Left kidney (tissue), 8 donors: ENCODE measurements around the gene HTR4. TPM values are rescaled to one million over a fixed set of nuclear protein-coding genes. Genes with fewer than 3 reads are reported as not detected.
"Not testable (repeated sequence)": the region's sequence is repeated elsewhere in the genome, so short reads cannot be mapped to it uniquely, and the experiment has no call there.

Source experiments
- DNase-seq: peaks from one replicate; pipeline ENCODE4 v3.0.0-alpha.2; 2013
- long read RNA-seq, 8 donors: transcript quantifications; one replicate each; lab custom pipeline, GENCODE V29; 2026
- polyA plus RNA-seq: library from polyadenylated mRNA; unstranded; fragments of 120-200 nt; gene quantifications from one replicate; pipeline ENCODE4 v1.2.1, GENCODE V29; 2013; ENCODE audit not compliant: insufficient read length

Gene HTR4, protein sequence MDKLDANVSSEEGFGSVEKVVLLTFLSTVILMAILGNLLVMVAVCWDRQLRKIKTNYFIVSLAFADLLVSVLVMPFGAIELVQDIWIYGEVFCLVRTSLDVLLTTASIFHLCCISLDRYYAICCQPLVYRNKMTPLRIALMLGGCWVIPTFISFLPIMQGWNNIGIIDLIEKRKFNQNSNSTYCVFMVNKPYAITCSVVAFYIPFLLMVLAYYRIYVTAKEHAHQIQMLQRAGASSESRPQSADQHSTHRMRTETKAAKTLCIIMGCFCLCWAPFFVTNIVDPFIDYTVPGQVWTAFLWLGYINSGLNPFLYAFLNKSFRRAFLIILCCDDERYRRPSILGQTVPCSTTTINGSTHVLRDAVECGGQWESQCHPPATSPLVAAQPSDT
- polyA plus RNA-seq, result not detected
- long read RNA-seq, donor 1, result 0 reads
- long read RNA-seq, donor 2, result 0 reads
- long read RNA-seq, donor 3, result 0 reads
- long read RNA-seq, donor 4, result 0 reads
- long read RNA-seq, donor 5, result 0 reads
- long read RNA-seq, donor 6, result 0 reads
- long read RNA-seq, donor 7, result 0 reads
- long read RNA-seq, donor 8, result 0 reads

DNA sequence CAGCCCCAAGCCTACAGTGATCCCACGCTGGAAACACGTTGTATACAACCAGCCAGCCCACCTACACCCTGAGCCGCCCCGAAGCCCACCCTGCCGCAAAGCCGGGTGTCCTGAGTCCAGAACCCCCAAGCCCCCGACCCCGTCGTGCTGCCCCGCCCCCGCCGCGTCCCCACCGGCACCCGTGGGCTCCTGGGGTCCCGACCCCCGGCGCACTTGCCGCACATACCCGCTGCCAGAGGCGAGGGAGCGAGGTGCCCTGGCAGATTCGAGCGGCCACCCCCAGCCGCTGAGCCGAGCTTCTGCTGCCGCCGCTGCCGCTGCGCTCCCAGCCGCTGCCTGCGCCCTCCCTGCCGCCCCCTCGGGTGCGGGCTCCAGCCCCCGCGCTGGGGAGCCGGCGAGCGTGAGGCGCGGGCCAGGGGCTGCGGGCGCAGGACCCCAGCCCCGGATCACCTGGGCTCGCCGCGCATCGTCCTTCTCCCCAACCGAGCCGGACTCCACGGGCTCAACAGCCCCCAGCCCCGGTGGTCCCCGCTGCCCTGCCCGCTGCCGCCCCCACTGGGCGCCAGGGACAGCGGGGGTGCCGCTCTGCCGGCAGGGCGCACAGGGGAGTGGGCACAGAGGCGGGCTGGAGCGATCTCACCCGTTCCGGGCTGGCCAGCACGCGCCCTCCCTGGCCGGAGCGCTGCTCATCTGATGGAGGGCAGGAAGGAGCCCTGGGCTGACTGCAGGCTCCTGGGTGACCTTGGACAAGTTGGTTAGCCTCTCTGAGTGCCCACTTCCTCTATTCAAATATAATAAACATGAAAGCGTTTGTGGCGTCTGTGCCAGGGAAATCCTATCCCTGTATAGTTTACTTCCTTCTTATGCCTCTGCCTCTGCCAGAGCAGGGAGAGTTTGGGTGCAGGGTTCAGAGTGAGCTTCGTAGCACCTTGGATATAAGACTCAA is at the start of gene HTR4:
Gene HTR4, minus strand, starts transcription at position 692 of the 946 bp plus-strand sequence. CDS start 17,513 bp downstream, outside the sequence.
- no peak for DNase-seq

DNA sequence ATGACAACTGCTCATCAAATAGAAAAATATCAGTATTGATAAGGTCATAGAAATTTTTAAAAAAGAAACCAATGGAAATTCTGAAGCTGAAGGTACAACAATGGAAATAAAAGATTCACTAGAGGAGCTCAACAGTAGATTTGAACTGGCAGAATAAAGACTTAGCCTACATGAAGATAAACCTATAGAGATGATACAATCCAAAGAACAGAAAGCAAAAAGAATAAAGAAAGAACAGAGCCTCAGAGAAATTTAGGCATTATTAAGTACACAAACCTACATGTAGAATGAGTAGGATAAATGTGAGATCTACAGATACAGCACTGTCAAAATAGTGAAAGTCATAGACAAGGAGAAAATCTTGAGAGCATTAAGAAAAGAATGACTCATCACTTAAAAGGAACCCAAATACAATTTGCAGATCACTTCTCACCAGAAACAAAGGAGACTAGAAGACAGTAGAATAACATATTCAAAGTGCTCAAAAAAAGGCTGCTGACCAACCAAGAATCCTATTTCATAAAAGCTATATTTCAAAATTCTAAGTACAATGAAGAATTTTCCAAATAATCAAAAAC is 47.8 kb upstream of the HTR4 start:
- no peak for DNase-seq

DNA sequence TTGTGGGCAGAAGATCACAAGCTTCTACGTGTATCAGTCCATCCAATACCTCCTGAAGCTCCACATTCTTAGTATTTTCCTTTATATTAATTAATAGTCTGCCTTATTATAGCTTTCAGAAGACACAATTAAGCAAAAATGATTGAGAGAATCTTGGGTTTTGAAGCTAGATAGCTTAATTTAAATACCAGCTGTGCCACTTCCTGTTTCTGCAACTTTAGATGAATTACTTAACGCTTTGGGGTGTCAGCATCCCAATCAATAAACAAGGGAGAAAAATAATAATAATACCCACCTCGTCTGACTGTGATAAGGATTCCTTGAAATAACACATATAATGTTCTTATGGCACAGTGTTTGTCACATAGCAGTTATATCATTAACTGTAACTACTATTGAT is 44.7 kb upstream of the HTR4 start:
- no peak for DNase-seq

GRCh38 chr5:148697809-148698196 is 43.5 kb upstream of the HTR4 start:
- no peak for DNase-seq

- no peak for DNase-seq
Measured at GRCh38 chr5:148697180-148697808, 43.0 kb upstream of the HTR4 start.

- DNase-seq, result no peak
Measured at GRCh38 chr5:148696187-148697036, 42.1 kb upstream of the HTR4 start.

- DNase-seq, result no peak
Measured at GRCh38 chr5:148690945-148691344, 36.6 kb upstream of the HTR4 start.

DNA sequence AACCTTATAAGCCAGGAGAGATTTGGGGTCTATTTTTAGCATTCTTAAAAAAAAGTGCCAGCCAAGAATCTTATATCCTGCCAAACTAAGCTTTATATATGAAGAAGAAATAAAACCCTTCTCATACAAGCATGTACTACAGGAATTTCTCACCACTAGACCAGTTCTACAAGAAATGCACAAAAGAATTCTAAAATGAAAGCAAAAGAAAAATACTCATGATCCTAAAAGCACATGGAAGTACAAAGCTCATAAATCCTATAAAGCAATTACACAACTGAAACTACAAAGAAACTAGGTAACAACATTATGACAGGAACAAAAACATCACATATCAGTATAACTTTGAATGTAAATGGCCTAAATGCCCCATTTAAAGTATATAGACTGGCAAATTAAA is 34.5 kb upstream of the HTR4 start:
- no peak for DNase-seq

GRCh38 chr5:148687871-148688270 is 33.5 kb upstream of the HTR4 start:
- DNase-seq, result no peak

DNA sequence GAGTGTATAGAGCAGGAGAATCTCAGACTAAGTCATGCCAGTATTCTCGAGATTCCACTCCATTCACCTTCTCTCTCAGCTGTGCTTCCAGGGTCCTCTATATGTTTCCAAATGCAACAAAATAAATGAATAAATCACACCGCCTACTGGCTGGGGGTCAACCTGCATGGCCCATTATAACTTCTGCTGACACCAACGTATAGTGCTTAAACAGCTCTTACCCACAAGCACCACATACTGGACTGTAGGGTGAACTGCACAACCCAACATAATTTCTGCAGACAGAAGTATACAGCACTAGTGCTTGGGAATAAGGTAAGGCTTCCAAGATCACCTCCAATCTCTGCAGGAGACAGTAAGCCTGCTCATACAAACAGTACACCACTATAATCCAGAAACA is 33.1 kb upstream of the HTR4 start:
- DNase-seq, result no peak

- no peak for DNase-seq
Measured at GRCh38 chr5:148686660-148687059, 32.3 kb upstream of the HTR4 start.

DNA sequence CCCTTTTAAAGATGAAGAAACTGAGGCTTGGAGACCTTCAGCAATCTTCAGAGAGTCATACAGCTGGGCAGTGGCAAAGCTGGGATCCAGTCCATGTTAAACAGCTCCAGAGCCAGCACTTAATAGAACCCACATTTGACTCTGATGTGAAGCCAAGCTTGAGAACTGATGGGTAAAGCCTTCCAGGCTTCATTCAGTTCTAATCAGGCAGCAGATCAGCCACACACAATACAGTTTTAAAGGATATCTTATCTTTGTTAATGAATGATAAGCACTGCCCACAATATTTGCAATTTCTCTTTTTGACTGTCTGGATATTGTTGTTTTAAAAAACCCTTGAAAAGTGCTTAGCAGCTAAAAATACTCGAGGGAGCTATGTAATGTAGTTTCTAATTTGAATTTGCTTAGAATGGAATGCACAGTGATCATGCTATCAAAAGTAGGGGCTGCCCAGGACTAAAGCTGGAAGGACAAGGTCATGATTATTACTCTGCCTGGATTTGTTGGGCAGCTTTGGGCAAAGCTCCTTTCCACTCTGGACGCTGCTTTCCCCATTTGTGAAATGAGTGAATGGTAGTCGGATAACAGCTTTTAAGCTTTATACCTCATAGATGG is 31.3 kb upstream of the HTR4 start:
- DNase-seq, result no peak

DNA sequence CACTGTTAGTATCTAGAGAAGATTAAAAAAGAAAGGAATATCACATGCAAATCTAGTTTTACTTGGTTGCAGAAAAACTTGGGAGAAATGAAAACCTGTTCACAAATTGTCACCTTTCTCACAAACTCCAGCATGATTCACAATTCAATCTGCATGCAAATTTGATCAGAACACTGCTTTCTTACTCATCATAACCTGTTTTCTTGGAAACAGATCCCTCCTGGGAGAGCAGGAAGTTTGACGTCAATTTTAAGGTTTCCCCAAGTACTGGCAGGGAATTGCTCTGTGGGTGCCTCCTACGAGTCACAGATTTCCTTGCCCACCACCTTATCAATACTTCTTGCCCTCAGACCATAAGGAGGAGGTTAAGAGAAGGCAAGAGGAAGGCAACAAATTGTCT is 30.2 kb upstream of the HTR4 start:
- no peak for DNase-seq

GRCh38 chr5:148683651-148684050 is 29.3 kb upstream of the HTR4 start:
- no peak for DNase-seq

DNA sequence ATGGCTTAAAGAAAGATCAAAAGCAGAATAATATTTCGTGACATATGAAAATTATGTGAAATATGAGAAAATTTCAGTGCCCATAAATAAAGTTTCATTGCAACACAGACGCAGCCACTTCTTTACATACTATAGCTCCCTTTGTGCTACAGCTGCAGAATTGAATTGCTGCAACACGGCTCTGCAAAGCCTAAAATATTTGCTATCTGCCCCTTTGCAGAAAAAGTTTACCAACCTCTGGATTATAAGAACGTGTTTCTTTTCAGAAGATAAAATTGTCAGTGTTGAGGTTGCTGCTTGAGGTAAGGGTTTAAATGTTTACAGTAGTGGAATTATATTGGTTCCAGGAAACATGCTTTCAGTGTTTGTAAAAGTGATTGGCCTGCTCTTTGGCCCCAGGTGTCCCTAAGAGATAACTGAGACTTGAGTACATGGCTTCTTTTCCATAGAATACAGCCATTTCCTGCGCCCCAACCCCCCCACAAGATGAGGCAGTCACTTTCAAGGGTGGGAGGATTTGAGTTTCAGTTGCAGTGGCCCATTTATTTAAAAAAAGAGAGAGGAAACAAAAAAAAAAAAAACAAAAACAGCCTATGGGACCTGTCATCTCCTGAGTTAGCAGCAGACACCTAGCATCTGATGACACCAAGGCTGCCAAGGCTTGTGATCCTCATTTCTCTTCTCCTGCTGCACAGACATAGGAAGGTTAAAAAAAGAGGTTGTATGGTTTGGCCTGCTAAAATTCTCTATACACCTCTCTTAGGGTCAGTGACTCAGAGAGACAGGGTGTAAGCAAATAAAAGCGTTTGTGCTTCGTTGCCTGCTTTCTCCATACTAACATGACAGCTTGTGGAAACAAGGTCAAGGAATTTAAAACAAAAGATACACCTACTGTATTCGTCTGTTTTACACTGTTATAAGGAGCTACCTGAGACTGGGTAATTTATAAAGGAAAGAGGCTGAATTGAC is 28.0 kb upstream of the HTR4 start:
- DNase-seq, result no peak

DNA sequence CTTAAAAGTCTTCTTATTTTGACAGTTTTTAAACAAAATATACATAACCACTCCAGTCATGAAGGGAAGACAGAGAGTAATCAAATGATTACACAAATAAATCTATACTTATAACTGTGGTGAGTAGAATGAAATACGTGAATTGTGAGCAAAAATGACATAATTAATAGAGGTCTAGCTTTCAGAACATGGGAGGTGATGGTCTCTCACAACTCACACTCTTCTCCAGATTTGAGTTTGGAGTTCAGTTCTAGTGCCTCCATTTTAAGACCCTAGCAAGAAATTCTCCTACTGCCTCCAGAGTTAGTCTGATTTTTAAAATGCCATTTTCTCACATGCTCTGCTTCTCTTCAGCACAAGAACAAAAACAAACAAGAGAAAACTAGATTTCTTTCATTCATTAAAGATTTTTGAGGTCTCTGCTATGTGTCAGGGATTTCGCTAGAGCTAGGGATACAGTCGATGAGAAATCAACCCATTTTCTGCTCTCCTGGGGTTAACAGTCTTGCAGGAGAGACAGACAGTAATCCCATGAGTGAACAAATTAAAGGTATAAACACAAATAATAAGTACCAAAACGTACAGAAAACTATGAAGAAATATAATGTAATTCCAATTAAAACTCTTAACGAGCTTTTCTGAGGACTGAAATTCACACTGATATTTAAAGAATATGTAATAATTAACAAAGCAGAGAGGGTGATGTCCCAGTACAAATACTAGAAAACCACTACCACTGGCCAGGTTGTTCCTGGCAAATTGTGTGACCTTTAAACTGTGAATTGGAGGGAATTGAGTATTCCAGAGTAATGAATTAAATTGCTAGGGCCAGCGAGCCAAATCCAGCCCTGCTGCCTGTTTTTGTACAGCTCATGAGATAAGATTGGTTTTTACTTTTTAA is 27.1 kb upstream of the HTR4 start:
- no peak for DNase-seq

DNA sequence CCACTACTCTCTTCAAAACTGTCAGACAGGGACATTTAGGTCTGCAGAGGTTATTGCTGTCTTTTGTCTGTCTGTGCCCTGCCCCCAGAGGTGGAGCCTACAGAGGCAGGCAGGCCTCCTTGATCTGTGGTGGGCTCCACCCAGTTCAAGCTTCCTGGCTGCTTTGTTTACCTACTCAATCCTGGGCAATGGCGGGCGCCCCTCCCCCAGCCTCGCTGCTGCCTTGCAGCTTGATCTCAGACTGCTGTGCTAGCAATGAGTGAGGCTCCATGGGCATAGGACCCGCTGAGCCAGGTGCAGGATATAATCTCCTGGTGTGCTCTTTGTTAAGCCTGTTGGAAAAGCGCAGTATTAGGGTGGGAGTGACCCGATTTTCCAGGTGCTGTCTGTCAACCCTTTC is 19.4 kb upstream of the HTR4 start:
- not testable (repeated sequence) for DNase-seq

DNA sequence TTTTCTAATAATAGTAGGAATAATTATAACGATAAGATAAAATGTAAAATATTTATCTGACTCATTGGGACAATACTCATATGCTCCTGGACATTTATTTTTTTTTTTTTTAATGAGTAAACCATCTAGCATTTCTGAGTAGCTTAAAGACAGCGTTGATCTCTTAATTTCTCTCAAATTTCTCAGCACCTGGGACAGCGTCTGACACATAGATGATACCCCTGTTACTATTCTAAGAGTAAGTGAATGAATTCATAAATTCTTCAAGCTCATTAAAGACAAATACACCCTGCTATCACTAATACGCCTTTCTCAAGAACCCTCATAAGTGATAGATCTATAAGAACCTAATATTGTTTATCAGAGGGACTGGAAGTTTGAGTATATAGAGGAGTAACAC is 12.0 kb upstream of the HTR4 start:
- DNase-seq, result no peak
